MCF 10A (cell line): Measurements from ENCODE around the gene LTBR. TPM values are rescaled to one million over a fixed set of nuclear protein-coding genes. Genes with fewer than 3 reads are reported as not detected.
A peak's percentile ranks its signal among the peaks of the same experiment; 100 is the strongest.

Experiments
- BruUV-seq: library from RNA; stranded (reverse); fragments of 400-500 nt; replicated peaks from 2 replicates; lab custom pipeline; 2021; lab: Mats Ljungman, UMichigan
- CTCF ChIA-PET: fragments of 300-600 bp; sonication (Branson Sonifier 250); formaldehyde crosslinking; extraction: SDS; loops from one replicate; lab custom pipeline; 2021; ENCODE audit warnings: antibody characterized with exemption, inconsistent platforms; lab: Yijun Ruan, JAX
- POLR2A ChIA-PET: fragments of 300-600, 350-650 bp; sonication (Branson Sonifier 250); formaldehyde crosslinking; extraction: SDS; loops from one replicate; lab custom pipeline; 2020; ENCODE audit warnings: antibody characterized with exemption, inconsistent platforms; lab: Yijun Ruan, JAX
- DNase-seq: peaks from one replicate; pipeline ENCODE4 v3.0.0-alpha.2; 2018; ENCODE audit not compliant: unreplicated experiment
- H3K27ac Mint-ChIP-seq: one replicate; pipeline ENCODE4 v1.8.0; 2022; ENCODE audit warnings: mild to moderate bottlenecking, low read depth, mixed read lengths; ENCODE audit not compliant: unreplicated experiment
- H3K27me3 Mint-ChIP-seq: one replicate; pipeline ENCODE4 v1.8.0; 2022; ENCODE audit warnings: mixed read lengths; ENCODE audit not compliant: insufficient read depth, unreplicated experiment
- H3K36me3 Mint-ChIP-seq: one replicate; pipeline ENCODE4 v1.8.0; 2022; ENCODE audit warnings: mild to moderate bottlenecking, moderate library complexity, mixed read lengths; ENCODE audit not compliant: insufficient read depth, unreplicated experiment
- H3K4me1 Mint-ChIP-seq: one replicate; pipeline ENCODE4 v1.8.0; 2022; ENCODE audit warnings: mixed read lengths; ENCODE audit not compliant: insufficient read depth, unreplicated experiment
- H3K4me3 Mint-ChIP-seq: one replicate; pipeline ENCODE4 v1.8.0; 2022; ENCODE audit warnings: mild to moderate bottlenecking, moderate library complexity, mixed read lengths; ENCODE audit not compliant: unreplicated experiment
- H3K9me3 Mint-ChIP-seq: one replicate; pipeline ENCODE4 v1.8.0; 2022; ENCODE audit warnings: mixed read lengths; ENCODE audit not compliant: unreplicated experiment
- CTCF ChIP-seq: fragments of 200-600 bp; IDR thresholded peaks from one replicate; pipeline ENCODE4 v1.8.0; 2022; ENCODE audit warnings: antibody characterized with exemption, mild to moderate bottlenecking; ENCODE audit not compliant: unreplicated experiment
- intact Hi-C: fragments of 100-400 bp; cut with micrococcal nuclease; formaldehyde crosslinking; loops from 2 replicates; pipeline ENCODE4 v1.14.1; 2022
- total RNA-seq: library from RNA; stranded (reverse); gene quantifications from 2 replicates; pipeline ENCODE4 v1.2.3, GENCODE V29; 2022

LTBR gene
- total RNA-seq, 1 experiment from 2014 or later: 169 TPM

DNA sequence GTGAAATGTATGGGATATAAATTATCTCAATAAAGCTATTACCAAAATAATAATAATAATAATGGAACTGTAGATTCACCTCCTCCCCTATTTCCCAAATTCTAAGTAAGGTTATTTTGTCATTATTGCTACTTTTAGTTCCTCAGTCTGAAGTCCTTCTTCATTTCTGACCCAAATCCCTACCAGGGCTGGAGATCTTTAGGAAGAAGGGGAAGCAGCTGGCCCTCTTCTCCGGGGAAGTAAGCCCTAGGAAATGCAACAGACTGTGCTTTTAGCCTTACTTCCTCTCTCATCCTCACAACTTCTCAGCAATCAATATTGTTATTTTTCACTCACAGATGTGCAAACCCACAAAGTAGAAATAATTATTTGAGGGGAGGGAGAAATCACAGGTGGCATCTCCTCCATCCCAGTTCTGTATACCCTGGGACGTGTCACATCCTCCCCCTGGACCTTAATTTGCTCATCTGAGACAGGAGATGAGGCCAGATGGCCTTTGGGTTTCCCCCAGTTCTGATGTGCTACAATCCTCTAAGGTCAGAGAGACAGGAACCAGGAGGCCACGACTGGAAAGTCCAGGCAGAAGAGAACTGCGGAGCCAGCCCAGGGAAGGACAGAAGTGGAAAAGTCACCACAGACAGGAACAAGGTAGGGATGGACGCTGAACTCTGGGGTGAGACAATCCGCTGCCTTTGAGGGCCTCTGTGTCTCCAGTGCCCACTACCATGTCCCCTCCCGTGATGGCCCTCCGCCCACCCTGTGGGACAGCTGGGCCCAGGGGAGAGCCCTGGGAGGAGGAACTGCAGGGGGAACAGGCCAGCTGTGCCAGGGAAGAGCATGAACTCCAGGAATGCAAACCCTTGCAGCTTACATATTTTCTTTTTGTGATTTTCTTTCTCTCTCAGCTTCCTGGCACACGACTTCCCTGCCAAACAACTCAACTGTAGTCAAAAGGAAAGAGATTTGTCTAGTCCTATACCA is 31.5 kb upstream of the LTBR start:
- ChIA-PET POLR2A (interaction anchor here (1.1 to 24.1 kb wide), 4 partner anchors 10 to 25 kb away, joined by 3 to 739 read pairs (median 5); partner anchors contain the start of genes LTBR, SCNN1A and TNFRSF1A), CTCF (interaction anchor here (1.0 to 1.5 kb wide), 2 partner anchors 30 to 364 kb away, joined by 3 to 7 read pairs; no protein-coding TSS in a partner anchor)
- TF ChIP-seq CTCF: no peak
- no peak for DNase-seq
- peaks cover 5% of the 10 kb centered on the region for H3K4me1 Mint-ChIP-seq
- no peak overlapping the region for H3K4me3 Mint-ChIP-seq
- BruUV-seq: no TSS peak
- H3K36me3 Mint-ChIP-seq: peaks cover 100% of the 10 kb centered on the region
- no peak overlapping the region for H3K27ac Mint-ChIP-seq
- intact Hi-C loops: no loop called here
- no peaks in the 10 kb centered on the region for H3K27me3 Mint-ChIP-seq
- no peaks in the 10 kb centered on the region for H3K9me3 Mint-ChIP-seq

GRCh38 chr12:6354495-6355393 is 29.2 kb upstream of the LTBR start:
- H3K4me1 Mint-ChIP-seq: peaks cover 5% of the 10 kb centered on the region
- no peak for DNase-seq
- POLR2A ChIA-PET: interaction anchor here (0.6 to 2.2 kb wide), 6 partner anchors 8 to 152 kb away, joined by 3 to 14 read pairs (median 4); partner anchors contain the start of gene SCNN1A
- BruUV-seq: no TSS peak
- H3K4me3 Mint-ChIP-seq: no peak overlapping the region
- TF ChIP-seq CTCF: no peak
- CTCF ChIA-PET: interaction anchor here (0.7 to 1.2 kb wide), 3 partner anchors 9 to 1062 kb away, joined by 3 to 4 read pairs (median 3); no protein-coding TSS in a partner anchor
- H3K27ac Mint-ChIP-seq: peak overlapping the region; percentile 51
- no peaks in the 10 kb centered on the region for H3K27me3 Mint-ChIP-seq
- no peaks in the 10 kb centered on the region for H3K9me3 Mint-ChIP-seq
- peaks cover 100% of the 10 kb centered on the region for H3K36me3 Mint-ChIP-seq
- intact Hi-C loops: no loop called here

DNA sequence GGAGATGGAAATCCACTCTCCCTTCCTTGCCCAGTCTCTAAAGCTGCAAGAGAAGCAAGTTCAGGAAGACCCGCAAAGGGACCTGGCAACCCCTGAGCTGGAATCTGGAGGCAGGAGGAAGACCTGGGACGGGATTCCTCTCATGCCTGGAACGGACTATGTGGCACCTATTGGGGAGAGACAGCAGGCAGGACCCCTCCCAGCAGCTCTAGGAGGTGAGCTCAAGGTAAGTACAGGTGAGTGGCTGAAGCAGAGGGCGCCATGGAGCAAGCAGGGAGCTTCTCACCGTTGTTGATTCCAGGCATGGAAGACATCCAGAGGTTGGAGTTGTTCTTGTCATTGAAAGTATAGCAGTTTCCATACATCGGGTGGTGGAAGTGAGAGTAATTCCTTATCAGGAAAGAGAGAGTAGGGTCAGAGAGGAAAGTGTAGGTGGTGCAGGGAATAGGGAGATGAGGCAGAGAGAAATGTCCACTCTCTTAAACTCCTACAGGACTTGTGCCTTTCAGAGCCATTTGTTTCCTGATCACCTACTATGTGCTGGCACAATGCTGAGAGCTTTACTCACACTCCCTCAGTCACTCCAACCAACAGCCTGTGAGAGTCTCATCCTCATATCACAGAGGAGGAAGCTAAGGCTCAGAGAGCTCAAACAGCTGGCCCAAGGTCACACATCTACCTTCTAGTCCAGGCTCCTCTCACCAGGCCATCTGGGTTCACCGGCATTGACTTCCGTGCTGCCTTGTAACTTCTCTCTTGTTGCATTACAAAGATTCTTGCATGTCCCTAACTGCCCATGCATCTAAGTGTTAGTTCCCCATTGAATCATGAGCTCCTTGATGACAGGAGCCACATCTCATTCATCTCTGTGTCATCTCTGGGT is 28.2 kb upstream of the LTBR start:
- Mint-ChIP-seq H3K4me1 (peaks cover 11% of the 10 kb centered on the region), H3K27me3 (no peaks in the 10 kb centered on the region), H3K27ac (peak overlapping the region; percentile 51), H3K36me3 (peaks cover 100% of the 10 kb centered on the region), H3K9me3 (no peaks in the 10 kb centered on the region), H3K4me3 (no peak overlapping the region)
- ChIA-PET CTCF (interaction anchor here (0.6 to 1.5 kb wide), 5 partner anchors 10 to 1061 kb away, joined by 3 to 5 read pairs (median 3); no protein-coding TSS in a partner anchor), POLR2A (interaction anchor here (0.6 to 2.2 kb wide), 11 partner anchors 9 to 153 kb away, joined by 3 to 14 read pairs (median 7); partner anchors contain the start of genes SCNN1A and TNFRSF1A)
- BruUV-seq: no TSS peak
- DNase-seq: no peak
- TF ChIP-seq CTCF: no peak
- intact Hi-C loops: no loop called here
